ENCODE results near the gene COL4A6. TPM values are rescaled to one million over a fixed set of nuclear protein-coding genes. Genes with fewer than 3 reads are reported as not detected.

The COL4A6 gene
- total and polyA plus RNA-seq, 2 donors = 1.0 to 1.4 TPM

DNA sequence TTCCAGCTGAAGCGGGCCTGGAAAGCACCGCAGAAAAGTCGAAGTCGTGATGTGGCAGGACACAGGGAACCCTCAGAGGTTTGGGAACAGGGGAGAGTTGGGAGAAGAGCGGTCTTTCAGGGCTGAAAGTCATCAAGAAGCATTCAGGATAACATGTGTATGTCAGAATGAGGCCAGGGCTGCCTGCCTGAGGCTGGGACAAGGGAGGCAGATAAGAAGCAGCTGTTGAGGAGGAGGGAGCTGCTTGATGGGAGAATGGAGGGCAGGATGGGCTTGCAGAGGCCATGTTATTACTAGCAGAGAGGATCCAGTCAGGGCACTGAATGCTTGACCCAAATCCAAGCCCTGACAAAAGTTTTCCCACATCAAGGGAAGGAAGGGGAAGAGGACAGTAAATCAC is 214.6 kb downstream of the COL4A6 start:
- H3K9me3 ChIP-seq (ENCODE audit: control insufficient read depth in 2 of 2, insufficient read depth in 1 of 2, low read length in 1 of 2) = no peaks in the 10 kb centered on the region
- 92% methylated on average over 5 of the region's 5 CpGs for WGBS
- DNase-seq (ENCODE audit: low read depth in 6 of 9, low spot score in 9 of 9) = no peak
- no peak overlapping the region for H3K4me3 ChIP-seq (ENCODE audit: low read length in 2 of 2)
- H3K36me3 ChIP-seq (ENCODE audit: control insufficient read depth in 2 of 2, insufficient read depth in 2 of 2, low read length in 1 of 2) = no peaks in the 10 kb centered on the region
- peaks cover 0 to 2% of the 10 kb centered on the region in 2 donors for H3K4me1 ChIP-seq (ENCODE audit: control insufficient read depth in 2 of 2, insufficient read depth in 2 of 2, low read length in 2 of 2)
- no peaks in the 10 kb centered on the region for H3K27me3 ChIP-seq (ENCODE audit: control insufficient read depth in 2 of 2, insufficient read depth in 1 of 2, low read length in 1 of 2)
- no peak overlapping the region for H3K27ac ChIP-seq (ENCODE audit: low read depth in 1 of 2, low read length in 1 of 2)

DNA sequence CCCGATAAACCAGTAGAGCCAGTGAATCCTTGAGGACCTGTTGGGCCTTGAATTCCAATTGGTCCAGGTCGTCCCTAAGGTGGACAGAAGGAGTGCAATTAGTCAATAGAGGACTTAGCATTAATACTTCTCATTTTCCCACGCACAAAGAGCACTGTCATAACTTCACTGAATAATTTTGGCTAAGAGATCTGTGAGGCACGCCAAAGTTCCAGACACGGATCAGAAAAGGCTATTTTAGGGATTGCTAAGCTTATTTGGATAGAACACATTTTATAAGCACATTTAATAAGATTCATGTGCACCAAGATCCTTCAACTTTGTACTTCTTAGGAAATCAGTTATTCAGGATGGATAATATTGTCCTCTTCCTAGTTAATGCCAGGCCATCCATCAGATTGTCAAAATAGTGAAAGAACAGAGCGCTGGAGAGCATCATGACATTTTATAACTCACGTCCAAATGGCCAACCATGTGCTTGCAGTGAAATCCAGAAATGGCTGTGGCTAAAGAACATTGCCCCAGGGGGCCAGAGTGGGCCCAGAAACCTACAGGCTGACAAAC is 216.8 kb downstream of the COL4A6 start:
- Histone ChIP-seq H3K9me3 (ENCODE audit: control insufficient read depth in 2 of 2, insufficient read depth in 1 of 2, low read length in 1 of 2) (no peaks in the 10 kb centered on the region), H3K4me3 (ENCODE audit: low read length in 2 of 2) (no peak overlapping the region), H3K4me1 (ENCODE audit: control insufficient read depth in 2 of 2, insufficient read depth in 2 of 2, low read length in 2 of 2) (peaks cover 0 to 2% of the 10 kb centered on the region in 2 donors), H3K27ac (ENCODE audit: low read depth in 1 of 2, low read length in 1 of 2) (no peak overlapping the region), H3K27me3 (ENCODE audit: control insufficient read depth in 2 of 2, insufficient read depth in 1 of 2, low read length in 1 of 2) (no peaks in the 10 kb centered on the region), H3K36me3 (ENCODE audit: control insufficient read depth in 2 of 2, insufficient read depth in 2 of 2, low read length in 1 of 2) (no peaks in the 10 kb centered on the region)
- 91% methylated on average over 7 of the region's 7 CpGs for WGBS
- DNase-seq (ENCODE audit: low read depth in 6 of 9, low spot score in 9 of 9) = no peak

DNA sequence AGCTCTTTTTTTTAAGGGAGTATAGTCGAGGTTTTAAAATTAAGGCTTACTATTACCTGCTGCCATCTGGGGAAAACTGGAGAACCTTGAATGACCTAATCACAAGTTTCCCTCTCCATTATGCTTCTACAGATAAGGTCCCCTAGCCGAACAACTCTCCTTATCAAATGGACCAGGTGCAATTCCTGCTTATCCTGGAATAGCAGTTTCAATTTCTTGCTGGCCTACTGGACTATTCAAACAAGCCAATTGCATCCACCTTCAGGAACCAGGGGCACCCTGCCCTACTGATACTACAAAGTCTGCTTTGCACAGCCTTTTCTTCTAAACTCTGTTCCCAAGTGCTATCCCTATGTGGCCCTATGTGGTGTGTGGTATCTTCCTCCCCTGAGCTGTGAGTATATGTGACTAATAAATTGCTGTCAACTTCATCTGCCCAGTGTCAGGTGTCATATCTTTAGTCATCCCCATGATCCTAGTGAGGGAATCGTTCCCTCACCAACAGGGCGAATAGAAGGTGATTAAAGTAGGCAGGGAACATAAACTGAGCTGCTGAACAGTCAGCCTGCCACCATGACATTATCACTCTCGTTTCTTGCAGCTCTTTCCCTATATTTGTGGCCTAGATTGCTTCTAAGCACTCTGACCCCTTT is 218.1 kb downstream of the COL4A6 start:
- H3K9me3 ChIP-seq (ENCODE audit: control insufficient read depth in 2 of 2, insufficient read depth in 1 of 2, low read length in 1 of 2) = no peaks in the 10 kb centered on the region
- DNase-seq (ENCODE audit: low read depth in 6 of 9, low spot score in 9 of 9) = no peak
- no peak overlapping the region for H3K27ac ChIP-seq (ENCODE audit: low read depth in 1 of 2, low read length in 1 of 2)
- H3K4me1 ChIP-seq (ENCODE audit: control insufficient read depth in 2 of 2, insufficient read depth in 2 of 2, low read length in 2 of 2) = peaks cover 0 to 2% of the 10 kb centered on the region in 2 donors
- no peaks in the 10 kb centered on the region for H3K27me3 ChIP-seq (ENCODE audit: control insufficient read depth in 2 of 2, insufficient read depth in 1 of 2, low read length in 1 of 2)
- 90% methylated on average over 5 of the region's 5 CpGs for WGBS
- no peaks in the 10 kb centered on the region for H3K36me3 ChIP-seq (ENCODE audit: control insufficient read depth in 2 of 2, insufficient read depth in 2 of 2, low read length in 1 of 2)
- H3K4me3 ChIP-seq (ENCODE audit: low read length in 2 of 2) = no peak overlapping the region

DNA sequence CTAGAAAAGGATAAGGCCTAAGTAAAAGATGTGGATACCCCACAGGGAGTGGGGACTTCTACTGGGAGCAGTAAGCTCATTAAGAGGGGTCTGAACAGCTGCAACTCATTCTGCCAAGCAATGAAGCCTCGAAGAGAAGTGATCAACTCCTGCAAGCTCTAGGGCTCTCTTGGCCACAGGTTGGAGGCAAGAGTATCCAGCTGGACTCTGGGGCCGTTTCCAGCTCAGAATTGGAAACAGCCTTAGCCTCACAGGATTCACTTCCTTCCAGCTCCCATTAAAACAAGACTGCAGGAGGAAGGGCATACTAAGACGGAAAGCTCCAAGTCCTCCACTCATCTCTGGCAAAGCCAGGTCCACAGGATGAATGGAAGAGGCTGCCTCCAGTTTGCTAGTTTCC is 220.3 kb downstream of the COL4A6 start:
- no peak overlapping the region for H3K27ac ChIP-seq (ENCODE audit: low read depth in 1 of 2, low read length in 1 of 2)
- no peaks in the 10 kb centered on the region for H3K9me3 ChIP-seq (ENCODE audit: control insufficient read depth in 2 of 2, insufficient read depth in 1 of 2, low read length in 1 of 2)
- H3K4me3 ChIP-seq (ENCODE audit: low read length in 2 of 2) = no peak overlapping the region
- H3K27me3 ChIP-seq (ENCODE audit: control insufficient read depth in 2 of 2, insufficient read depth in 1 of 2, low read length in 1 of 2) = no peaks in the 10 kb centered on the region
- H3K36me3 ChIP-seq (ENCODE audit: control insufficient read depth in 2 of 2, insufficient read depth in 2 of 2, low read length in 1 of 2) = no peaks in the 10 kb centered on the region
- no peak for DNase-seq (ENCODE audit: low read depth in 6 of 9, low spot score in 9 of 9)
- H3K4me1 ChIP-seq (ENCODE audit: control insufficient read depth in 2 of 2, insufficient read depth in 2 of 2, low read length in 2 of 2) = no peaks in the 10 kb centered on the region
- 85% methylated on average over 3 of the region's 3 CpGs for WGBS

DNA sequence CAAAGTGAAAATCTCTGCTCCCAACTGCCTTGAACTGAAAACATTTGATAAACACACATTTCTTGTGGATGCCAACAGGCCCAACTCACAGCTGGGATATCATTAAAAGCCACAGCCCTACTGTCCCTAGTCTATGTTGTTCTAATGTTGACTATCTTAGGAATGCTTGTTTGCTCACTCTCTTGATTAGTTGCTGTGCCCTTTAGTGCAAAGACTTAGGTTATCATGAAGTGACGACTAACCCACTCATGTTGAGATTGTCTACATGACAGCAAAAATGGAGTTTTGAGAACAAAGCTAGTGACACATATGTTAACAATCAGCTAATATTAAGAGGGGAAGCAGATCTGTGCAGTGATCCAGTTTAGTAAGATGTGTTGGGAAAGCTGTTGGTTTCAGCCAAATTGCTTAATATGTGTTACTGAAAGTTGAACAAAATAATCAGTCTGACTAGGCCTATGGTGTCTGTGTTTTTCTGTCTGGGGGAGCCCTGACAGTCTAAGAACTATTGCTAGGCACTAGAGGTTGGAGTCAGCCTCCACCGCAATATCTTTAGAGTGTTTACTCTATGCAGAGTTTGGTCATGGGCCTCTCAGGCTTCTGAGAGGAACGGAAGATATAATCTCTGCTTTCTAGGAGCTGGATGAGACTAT is 221.2 kb downstream of the COL4A6 start:
- no peaks in the 10 kb centered on the region for H3K27me3 ChIP-seq (ENCODE audit: control insufficient read depth in 2 of 2, insufficient read depth in 1 of 2, low read length in 1 of 2)
- no peak overlapping the region for H3K27ac ChIP-seq (ENCODE audit: low read depth in 1 of 2, low read length in 1 of 2)
- 96% methylated on average over 3 of the region's 3 CpGs for WGBS
- no peaks in the 10 kb centered on the region for H3K4me1 ChIP-seq (ENCODE audit: control insufficient read depth in 2 of 2, insufficient read depth in 2 of 2, low read length in 2 of 2)
- no peak overlapping the region for H3K4me3 ChIP-seq (ENCODE audit: low read length in 2 of 2)
- H3K9me3 ChIP-seq (ENCODE audit: control insufficient read depth in 2 of 2, insufficient read depth in 1 of 2, low read length in 1 of 2) = no peaks in the 10 kb centered on the region
- no peaks in the 10 kb centered on the region for H3K36me3 ChIP-seq (ENCODE audit: control insufficient read depth in 2 of 2, insufficient read depth in 2 of 2, low read length in 1 of 2)
- DNase-seq (ENCODE audit: low read depth in 6 of 9, low spot score in 9 of 9) = no peak

DNA sequence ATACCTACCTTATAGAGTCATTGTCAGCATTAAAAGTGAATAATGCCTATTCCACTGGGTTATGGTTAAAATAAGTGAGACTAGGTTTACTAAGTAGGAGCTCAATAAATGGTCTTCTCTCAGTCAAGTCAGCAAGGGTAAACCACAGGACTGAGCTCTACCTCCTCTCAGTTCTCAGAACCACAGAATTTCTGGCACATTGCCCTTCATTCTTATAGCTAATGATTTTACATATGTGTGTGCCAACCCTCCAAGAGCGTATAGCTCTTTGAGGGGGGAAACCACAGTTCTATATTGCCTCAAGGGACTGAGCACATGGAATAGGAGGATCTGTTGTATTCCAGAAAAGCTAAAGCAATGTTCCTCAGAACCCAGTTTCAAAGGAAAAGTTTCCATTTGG is 221.8 kb downstream of the COL4A6 start:
- 90% methylated on average over 1 of the region's 1 CpG for WGBS
- H3K4me3 ChIP-seq (ENCODE audit: low read length in 2 of 2) = no peak overlapping the region
- no peaks in the 10 kb centered on the region for H3K4me1 ChIP-seq (ENCODE audit: control insufficient read depth in 2 of 2, insufficient read depth in 2 of 2, low read length in 2 of 2)
- no peaks in the 10 kb centered on the region for H3K27me3 ChIP-seq (ENCODE audit: control insufficient read depth in 2 of 2, insufficient read depth in 1 of 2, low read length in 1 of 2)
- no peak for DNase-seq (ENCODE audit: low read depth in 6 of 9, low spot score in 9 of 9)
- H3K27ac ChIP-seq (ENCODE audit: low read depth in 1 of 2, low read length in 1 of 2) = no peak overlapping the region
- no peaks in the 10 kb centered on the region for H3K9me3 ChIP-seq (ENCODE audit: control insufficient read depth in 2 of 2, insufficient read depth in 1 of 2, low read length in 1 of 2)
- H3K36me3 ChIP-seq (ENCODE audit: control insufficient read depth in 2 of 2, insufficient read depth in 2 of 2, low read length in 1 of 2) = no peaks in the 10 kb centered on the region

DNA sequence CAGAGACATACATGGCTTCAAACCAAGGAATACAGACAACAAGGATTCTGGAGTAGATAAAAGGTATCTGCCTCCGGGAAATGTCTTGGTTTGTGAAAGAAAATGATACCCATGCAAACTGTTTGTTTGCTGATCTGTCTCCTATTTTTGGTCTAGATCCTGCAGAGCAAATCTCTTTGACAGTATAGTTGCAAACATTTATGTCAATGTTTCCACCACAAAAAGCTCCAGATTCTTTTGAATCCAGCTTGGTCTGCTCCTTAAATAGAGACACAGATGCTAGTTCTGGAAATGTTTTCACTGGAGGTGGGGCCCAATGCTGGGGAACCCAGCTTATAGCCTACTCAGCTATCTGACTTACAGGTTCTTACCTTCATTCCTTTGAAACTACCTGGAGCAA is 226.9 kb downstream of the COL4A6 start:
- Histone ChIP-seq H3K9me3 (ENCODE audit: control insufficient read depth in 2 of 2, insufficient read depth in 1 of 2, low read length in 1 of 2) (no peaks in the 10 kb centered on the region), H3K4me1 (ENCODE audit: control insufficient read depth in 2 of 2, insufficient read depth in 2 of 2, low read length in 2 of 2) (no peaks in the 10 kb centered on the region), H3K27me3 (ENCODE audit: control insufficient read depth in 2 of 2, insufficient read depth in 1 of 2, low read length in 1 of 2) (no peaks in the 10 kb centered on the region), H3K36me3 (ENCODE audit: control insufficient read depth in 2 of 2, insufficient read depth in 2 of 2, low read length in 1 of 2) (no peaks in the 10 kb centered on the region), H3K4me3 (ENCODE audit: low read length in 2 of 2) (no peak overlapping the region), H3K27ac (ENCODE audit: low read depth in 1 of 2, low read length in 1 of 2) (no peak overlapping the region)
- no peak for DNase-seq (ENCODE audit: low read depth in 6 of 9, low spot score in 9 of 9)
- WGBS = 94% methylated on average over 1 of the region's 1 CpG

DNA sequence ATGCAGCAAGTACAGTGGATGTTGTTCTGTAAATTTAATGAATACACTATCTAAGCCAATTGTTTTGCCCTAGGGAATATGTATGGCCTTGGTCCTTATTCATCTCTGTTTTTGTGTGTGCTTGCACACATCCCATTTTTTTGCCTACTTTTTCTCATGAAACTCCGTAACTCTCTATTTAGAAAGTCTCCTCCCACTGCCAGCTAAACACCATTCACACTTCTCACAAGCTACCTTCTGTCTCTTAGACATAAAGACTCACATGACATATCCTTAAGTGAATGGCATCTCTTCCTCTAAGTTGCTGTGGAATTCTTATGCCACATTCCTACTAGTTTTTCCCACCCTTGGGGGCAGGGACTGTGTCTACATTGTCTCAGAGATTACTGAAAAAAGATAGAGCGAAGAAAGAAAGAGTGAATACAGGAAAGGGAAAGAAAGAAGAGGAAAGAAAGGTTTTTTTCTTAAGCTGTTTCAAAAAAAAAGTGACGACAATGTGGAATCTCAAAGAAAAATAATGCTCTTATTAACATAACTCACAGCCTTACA is 229.1 kb downstream of the COL4A6 start:
- no peaks in the 10 kb centered on the region for H3K36me3 ChIP-seq (ENCODE audit: control insufficient read depth in 2 of 2, insufficient read depth in 2 of 2, low read length in 1 of 2)
- no peak overlapping the region for H3K4me3 ChIP-seq (ENCODE audit: low read length in 2 of 2)
- H3K27me3 ChIP-seq (ENCODE audit: control insufficient read depth in 2 of 2, insufficient read depth in 1 of 2, low read length in 1 of 2) = no peaks in the 10 kb centered on the region
- H3K9me3 ChIP-seq (ENCODE audit: control insufficient read depth in 2 of 2, insufficient read depth in 1 of 2, low read length in 1 of 2) = no peaks in the 10 kb centered on the region
- no peak for DNase-seq (ENCODE audit: low read depth in 6 of 9, low spot score in 9 of 9)
- no peaks in the 10 kb centered on the region for H3K4me1 ChIP-seq (ENCODE audit: control insufficient read depth in 2 of 2, insufficient read depth in 2 of 2, low read length in 2 of 2)
- H3K27ac ChIP-seq (ENCODE audit: low read depth in 1 of 2, low read length in 1 of 2) = no peak overlapping the region
- WGBS = 96% methylated on average over 3 of the region's 3 CpGs

DNA sequence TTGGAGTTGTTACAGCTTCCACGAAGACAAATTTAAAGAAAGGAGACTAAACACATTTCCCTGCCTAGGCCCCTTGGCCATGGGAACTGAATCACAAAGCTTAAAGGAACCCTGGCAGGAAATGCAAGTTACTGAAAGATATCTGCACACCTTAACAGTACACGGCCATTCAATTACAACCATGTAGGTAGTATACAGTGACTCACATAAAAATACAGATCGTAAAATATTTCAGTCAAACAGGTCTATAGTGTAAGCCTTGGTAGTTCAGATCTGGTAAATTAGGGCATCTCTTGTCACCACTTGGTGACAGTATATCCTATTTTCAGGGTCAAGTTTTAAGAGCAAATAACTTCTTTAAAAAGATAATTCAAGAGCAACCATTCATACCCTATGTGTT is 234.7 kb downstream of the COL4A6 start:
- Histone ChIP-seq H3K27me3 (ENCODE audit: control insufficient read depth in 2 of 2, insufficient read depth in 1 of 2, low read length in 1 of 2) (no peaks in the 10 kb centered on the region), H3K4me1 (ENCODE audit: control insufficient read depth in 2 of 2, insufficient read depth in 2 of 2, low read length in 2 of 2) (no peaks in the 10 kb centered on the region), H3K27ac (ENCODE audit: low read depth in 1 of 2, low read length in 1 of 2) (no peak overlapping the region), H3K36me3 (ENCODE audit: control insufficient read depth in 2 of 2, insufficient read depth in 2 of 2, low read length in 1 of 2) (no peaks in the 10 kb centered on the region), H3K4me3 (ENCODE audit: low read length in 2 of 2) (no peak overlapping the region), H3K9me3 (ENCODE audit: control insufficient read depth in 2 of 2, insufficient read depth in 1 of 2, low read length in 1 of 2) (no peaks in the 10 kb centered on the region)
- no peak for DNase-seq (ENCODE audit: low read depth in 6 of 9, low spot score in 9 of 9)
- 76% methylated on average over 3 of the region's 3 CpGs for WGBS

Data from thymus (tissue), 11 donors.